A673 (cell line): ENCODE data around the gene FNIP1. TPM values are rescaled to one million over a fixed set of nuclear protein-coding genes. Genes with fewer than 3 reads are reported as not detected.
A peak's percentile ranks its signal among the peaks of the same experiment; 100 is the strongest.

ENCODE experiments used
- BruUV-seq: library from RNA; stranded (reverse); fragments of 400-500 nt; replicated peaks from 2 replicates; lab custom pipeline; 2021; lab: Mats Ljungman, UMichigan
- CTCF ChIA-PET: fragments of 300-600 bp; sonication (Branson Sonifier 250); formaldehyde crosslinking; loops from one replicate; lab custom pipeline; 2022; ENCODE audit warnings: antibody characterized with exemption; lab: Charles Lee
- POLR2A ChIA-PET: fragments of 300-600 bp; sonication (Branson Sonifier 250); formaldehyde crosslinking; loops from one replicate; lab custom pipeline; 2022; ENCODE audit warnings: antibody characterized with exemption; ENCODE audit not compliant: low non-redundant PET; lab: Charles Lee
- DNase-seq: peaks from one replicate; pipeline ENCODE4 v3.0.0-alpha.2; 2015; ENCODE audit warnings: low spot score
- H3K27ac ChIP-seq: fragments of 200-600 bp; sonication (generic); 2 replicates; pipeline ENCODE4 v1.5.1; 2016; ENCODE audit warnings: mixed run types, low read depth, mild to moderate bottlenecking, mixed read lengths, antibody characterized with exemption, low read length; ENCODE audit not compliant: poor library complexity, severe bottlenecking
- H3K27me3 ChIP-seq: fragments of 200-600 bp; sonication (generic); replicated peaks from 2 replicates; pipeline ENCODE4 v1.6.1; 2017; ENCODE audit warnings: mixed run types, low read depth, mild to moderate bottlenecking, mixed read lengths, antibody characterized with exemption, low read length; ENCODE audit not compliant: insufficient read depth, poor library complexity
- H3K36me3 ChIP-seq: fragments of 200-600 bp; sonication (generic); 2 replicates; pipeline ENCODE4 v1.6.1; 2016; ENCODE audit warnings: mixed run types, mild to moderate bottlenecking, mixed read lengths, antibody characterized with exemption, low read length; ENCODE audit not compliant: insufficient read depth, poor library complexity, severe bottlenecking
- H3K4me1 ChIP-seq: fragments of 200-600 bp; sonication (generic); 2 replicates; pipeline ENCODE4 v1.6.1; 2017; ENCODE audit warnings: mixed run types, mild to moderate bottlenecking, mixed read lengths, antibody characterized with exemption, low read length; ENCODE audit not compliant: insufficient read depth, poor library complexity, severe bottlenecking
- H3K4me3 ChIP-seq: fragments of 200-600 bp; sonication (generic); 2 replicates; pipeline ENCODE4 v1.5.1; 2016; ENCODE audit warnings: low read depth, mixed run types, mild to moderate bottlenecking, mixed read lengths, low read length; ENCODE audit not compliant: poor library complexity, severe bottlenecking
- H3K9me3 ChIP-seq: fragments of 200-600 bp; sonication (generic); 2 replicates; pipeline ENCODE4 v1.6.1; 2016; ENCODE audit warnings: mixed run types, low read depth, mild to moderate bottlenecking, mixed read lengths, antibody characterized with exemption, low read length; ENCODE audit not compliant: poor library complexity, severe bottlenecking
- CTCF ChIP-seq: fragments of 300-800, 200-600 bp; sonication (generic); conservative IDR thresholded peaks from 2 replicates; pipeline ENCODE4 v1.5.1; 2017; ENCODE audit warnings: low read depth, mild to moderate bottlenecking, antibody characterized with exemption, low read length, moderate library complexity, mixed read lengths
- EZH2 ChIP-seq: fragments of 200-600 bp; sonication (generic); IDR thresholded peaks from 2 replicates; pipeline ENCODE4 v1.6.1; 2017; ENCODE audit warnings: borderline replicate concordance, low read depth, mild to moderate bottlenecking, mixed read lengths, antibody characterized with exemption, low read length; ENCODE audit not compliant: poor library complexity, severe bottlenecking
- intact Hi-C: fragments of 100-400 bp; cut with micrococcal nuclease; formaldehyde crosslinking; loops from one replicate; pipeline ENCODE4 v1.10.0; 2022; ENCODE audit not compliant: unreplicated experiment
- total RNA-seq: library from RNA; stranded (reverse); gene quantifications from 2 replicates; pipeline ENCODE4 v1.2.3, GENCODE V29; 2021

FNIP1 gene
- total RNA-seq, 1 experiment from 2014 or later: 22.9 TPM

GRCh38 chr5:131774652-131775367 is 22.0 kb downstream of the FNIP1 start:
- TF ChIP-seq EZH2 (no peak), CTCF (no peak)
- no peaks in the 10 kb centered on the region for H3K27me3 ChIP-seq
- CTCF ChIA-PET: no interaction called here
- BruUV-seq: no TSS peak
- POLR2A ChIA-PET: no interaction called here
- H3K27ac ChIP-seq: no peak overlapping the region
- no peak for DNase-seq
- no peaks in the 10 kb centered on the region for H3K36me3 ChIP-seq
- H3K4me1 ChIP-seq: peaks cover 7% of the 10 kb centered on the region
- no peaks in the 10 kb centered on the region for H3K9me3 ChIP-seq
- intact Hi-C loops: no loop called here
- H3K4me3 ChIP-seq: no peak overlapping the region

GRCh38 chr5:131773805-131774204 is 23.0 kb downstream of the FNIP1 start:
- no peaks in the 10 kb centered on the region for H3K36me3 ChIP-seq
- POLR2A ChIA-PET: no interaction called here
- TF ChIP-seq EZH2 (no peak), CTCF (no peak)
- H3K9me3 ChIP-seq: no peaks in the 10 kb centered on the region
- intact Hi-C loops: no loop called here
- H3K4me1 ChIP-seq: peaks cover 7% of the 10 kb centered on the region
- CTCF ChIA-PET: interaction anchor here (0.6 kb wide), 1 partner anchor 241 kb away, joined by 3 read pairs; no protein-coding TSS in a partner anchor
- no peak overlapping the region for H3K27ac ChIP-seq
- peak; percentile 20 for DNase-seq
- no TSS peak for BruUV-seq
- no peaks in the 10 kb centered on the region for H3K27me3 ChIP-seq
- H3K4me3 ChIP-seq: no peak overlapping the region

- ChIA-PET CTCF (no interaction called here), POLR2A (no interaction called here)
- Histone ChIP-seq H3K36me3 (no peaks in the 10 kb centered on the region), H3K27me3 (no peaks in the 10 kb centered on the region), H3K27ac (no peak overlapping the region), H3K4me3 (no peak overlapping the region), H3K4me1 (peaks cover 7% of the 10 kb centered on the region), H3K9me3 (no peaks in the 10 kb centered on the region)
- no TSS peak for BruUV-seq
- no peak for DNase-seq
- intact Hi-C loops: no loop called here
- TF ChIP-seq CTCF (no peak), EZH2 (no peak)
These were observed 25.1 kb downstream of the FNIP1 start for GRCh38 chr5:131771692-131772091.
